Measurements from ENCODE around the gene ADGRG1. TPM values are rescaled to one million over a fixed set of nuclear protein-coding genes. Genes with fewer than 3 reads are reported as not detected.

Gene ADGRG1
- total RNA-seq, 2 donors from 2014 or later, result 53.7 to 61.6 TPM

- 61 to 75% methylated on average over 17 of the region's 17 CpGs for WGBS, 2 donors
- Histone ChIP-seq H3K27ac (peak overlapping the region in 1 of 4 donors; percentile 8), H3K4me1 (peaks cover 69% of the 10 kb centered on the region), H3K27me3 (no peaks in the 10 kb centered on the region), H3K9me3 (no peaks in the 10 kb centered on the region), H3K36me3 (replicated peaks in 1 of 2; ENCODE audit: insufficient read depth in 1 of 2, low read depth in 2 of 2) (no peaks in the 10 kb centered on the region), H3K4me3 (no peak overlapping the region)
- no peak for TF ChIP-seq POLR2A (IDR thresholded peaks at IDR 0.05)
- DNase-seq (no peak), ATAC-seq (no peak)
- intact Hi-C loops (cut with DNase I), result no loop called here
These were observed 3.5 kb upstream of the ADGRG1 start for GRCh38 chr16:57624806-57625500.

GRCh38 chr16:57626420-57627170, 1.8 kb upstream of the ADGRG1 start:
- H3K27ac ChIP-seq, result no peak overlapping the region
- no peak overlapping the region for H3K4me3 ChIP-seq
- H3K36me3 ChIP-seq (replicated peaks in 1 of 2; ENCODE audit: insufficient read depth in 1 of 2, low read depth in 2 of 2), result no peaks in the 10 kb centered on the region
- no peak for TF ChIP-seq CTCF (IDR thresholded peaks at IDR 0.05)
- intact Hi-C loops (cut with DNase I), result no loop called here
- H3K27me3 ChIP-seq, result no peaks in the 10 kb centered on the region
- DNase-seq (no peak), ATAC-seq (no peak)
- H3K4me1 ChIP-seq, result peaks cover 61% of the 10 kb centered on the region
- 82% methylated on average over 3 to 10 of the region's 10 CpGs for WGBS, 2 donors
- no peaks in the 10 kb centered on the region for H3K9me3 ChIP-seq

GRCh38 chr16:57627184-57627871, 1.1 kb upstream of the ADGRG1 start:
- no peak for ATAC-seq
- Histone ChIP-seq H3K4me3 (no peak overlapping the region), H3K27me3 (no peaks in the 10 kb centered on the region), H3K9me3 (no peaks in the 10 kb centered on the region), H3K36me3 (replicated peaks in 1 of 2; ENCODE audit: insufficient read depth in 1 of 2, low read depth in 2 of 2) (no peaks in the 10 kb centered on the region), H3K27ac (peak overlapping the region in 2 of 4 donors; percentile 30 to 56), H3K4me1 (peaks cover 60% of the 10 kb centered on the region)
- no peak for DNase-seq
- no peak for TF ChIP-seq POLR2A (IDR thresholded peaks at IDR 0.05)
- no peak for TF ChIP-seq CTCF (IDR thresholded peaks at IDR 0.05)
- 76 to 82% methylated on average over 15 of the region's 15 CpGs for WGBS, 2 donors
- intact Hi-C loops (cut with DNase I), result no loop called here

- 71 to 79% methylated on average over 6 of the region's 7 CpGs for WGBS, 2 donors
- no peak for ATAC-seq
- no peak overlapping the region for H3K4me3 ChIP-seq
These were observed 408 bp downstream of the ADGRG1 start for GRCh38 chr16:57628783-57629293.

More at GRCh38 chr16:57628783-57629293, 408 bp downstream of the ADGRG1 start:
- TF ChIP-seq CTCF (IDR thresholded peaks at IDR 0.05) (no peak), POLR2A (IDR thresholded peaks at IDR 0.05) (no peak)
- peak overlapping the region; percentile 19 to 56 (median 40) for H3K27ac ChIP-seq
- no peaks in the 10 kb centered on the region for H3K27me3 ChIP-seq
- no peaks in the 10 kb centered on the region for H3K36me3 ChIP-seq (replicated peaks in 1 of 2; ENCODE audit: insufficient read depth in 1 of 2, low read depth in 2 of 2)
- H3K4me1 ChIP-seq, result peaks cover 58% of the 10 kb centered on the region
- H3K9me3 ChIP-seq, result no peaks in the 10 kb centered on the region
- intact Hi-C loops (cut with DNase I), result no loop called here
- no peak for DNase-seq
